HL-60 (cell line): ENCODE results near the gene ANGPTL1.

ENCODE experiments used
- DNase-seq, 2 experiments: peaks; one replicate each; pipeline ENCODE4 v3.0.0-alpha.2; 2010 to 2020; ENCODE audit warnings: low read depth in 1 of 2, low spot score in 1 of 2
- H3K27ac ChIP-seq: fragments of 250-450 bp; sonication (Bioruptor Pico); replicated peaks from 2 replicates; pipeline ENCODE4 v1.5.1; 2020; ENCODE audit warnings: mild to moderate bottlenecking, moderate library complexity
- H3K27me3 ChIP-seq: fragments of 250-450 bp; sonication (Bioruptor Pico); 2 replicates; pipeline ENCODE4 v1.5.1; 2021; ENCODE audit warnings: mild to moderate bottlenecking, moderate library complexity; ENCODE audit not compliant: insufficient read depth, poor library complexity, severe bottlenecking
- H3K4me3 ChIP-seq: replicated peaks from 2 replicates; pipeline ENCODE4 v1.5.1; 2011; ENCODE audit warnings: mild to moderate bottlenecking, control low read depth, low read length; ENCODE audit not compliant: insufficient read depth
- GABPA ChIP-seq: IDR thresholded peaks from 2 replicates; pipeline ENCODE4 v1.6.1; 2012; ENCODE audit warnings: low read depth
- POLR2AphosphoS5 ChIP-seq: IDR thresholded peaks from 2 replicates; pipeline ENCODE4 v1.6.1; 2012; ENCODE audit warnings: low read depth
- REST ChIP-seq: IDR thresholded peaks from 2 replicates; pipeline ENCODE4 v1.6.1; 2012; ENCODE audit warnings: low read depth; ENCODE audit not compliant: insufficient replicate concordance
- SPI1 ChIP-seq: IDR thresholded peaks from 2 replicates; pipeline ENCODE4 v1.6.1; 2012; ENCODE audit warnings: low read depth, mild to moderate bottlenecking, borderline replicate concordance
- long read RNA-seq: library from polyadenylated mRNA; unstranded; transcript quantifications from one replicate; pipeline ENCODE4 v2.0.0, GENCODE V29; 2020
- TF ChIP-seq, protein P1 (sequence below): IDR thresholded peaks from one replicate; pipeline ENCODE4 v1.5.1; 2011; ENCODE audit warnings: low read length, control low read depth, inconsistent platforms; ENCODE audit not compliant: insufficient read depth

Gene ANGPTL1
- long read RNA-seq = 0 reads

DNA sequence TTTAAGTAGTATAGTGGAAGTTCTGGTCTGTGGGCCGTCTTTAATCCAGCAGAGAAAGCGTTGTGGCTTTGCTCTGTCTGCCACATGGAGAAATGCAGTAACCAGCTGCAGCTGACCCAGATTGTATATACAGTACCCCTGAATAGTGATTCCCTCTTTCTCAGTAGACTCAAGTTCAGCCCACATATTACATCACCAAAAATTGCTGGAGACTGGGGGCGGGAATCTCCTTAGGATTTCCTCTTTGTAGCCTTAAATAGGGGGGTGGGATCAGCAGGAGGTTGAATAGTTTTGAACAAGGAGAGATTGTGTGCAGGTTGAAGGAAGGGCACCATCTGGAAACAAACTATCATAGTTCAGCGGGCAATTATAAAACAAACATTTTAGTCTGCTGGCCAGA, at the start of gene ANGPTL1:
Gene ANGPTL1, minus strand, starts transcription at position 134 of the 400 bp plus-strand sequence. CDS start 5,301 bp downstream, outside the sequence.
- no peak for TF ChIP-seq SPI1
- no peak for TF ChIP-seq POLR2AphosphoS5
- no peak for TF ChIP-seq GABPA
- TF ChIP-seq, protein P1, sequence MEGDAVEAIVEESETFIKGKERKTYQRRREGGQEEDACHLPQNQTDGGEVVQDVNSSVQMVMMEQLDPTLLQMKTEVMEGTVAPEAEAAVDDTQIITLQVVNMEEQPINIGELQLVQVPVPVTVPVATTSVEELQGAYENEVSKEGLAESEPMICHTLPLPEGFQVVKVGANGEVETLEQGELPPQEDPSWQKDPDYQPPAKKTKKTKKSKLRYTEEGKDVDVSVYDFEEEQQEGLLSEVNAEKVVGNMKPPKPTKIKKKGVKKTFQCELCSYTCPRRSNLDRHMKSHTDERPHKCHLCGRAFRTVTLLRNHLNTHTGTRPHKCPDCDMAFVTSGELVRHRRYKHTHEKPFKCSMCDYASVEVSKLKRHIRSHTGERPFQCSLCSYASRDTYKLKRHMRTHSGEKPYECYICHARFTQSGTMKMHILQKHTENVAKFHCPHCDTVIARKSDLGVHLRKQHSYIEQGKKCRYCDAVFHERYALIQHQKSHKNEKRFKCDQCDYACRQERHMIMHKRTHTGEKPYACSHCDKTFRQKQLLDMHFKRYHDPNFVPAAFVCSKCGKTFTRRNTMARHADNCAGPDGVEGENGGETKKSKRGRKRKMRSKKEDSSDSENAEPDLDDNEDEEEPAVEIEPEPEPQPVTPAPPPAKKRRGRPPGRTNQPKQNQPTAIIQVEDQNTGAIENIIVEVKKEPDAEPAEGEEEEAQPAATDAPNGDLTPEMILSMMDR = no peak
- TF ChIP-seq REST = no peak
- no peak within 1 kb of the TSS for H3K27ac ChIP-seq
- H3K27me3 ChIP-seq = no peaks in the 10 kb centered on the region
- H3K4me3 ChIP-seq = no peak within 1 kb of the TSS
- DNase-seq = no peak

- no peak overlapping the region for H3K27ac ChIP-seq
- TF ChIP-seq POLR2AphosphoS5 (no peak), SPI1 (no peak), GABPA (no peak), REST (no peak)
- TF ChIP-seq, protein P1 = no peak
- H3K4me3 ChIP-seq = no peak overlapping the region
- H3K27me3 ChIP-seq = no peaks in the 10 kb centered on the region
- no peak for DNase-seq
Measured at GRCh38 chr1:178919581-178919980, 48.7 kb upstream of the ANGPTL1 start.

DNA sequence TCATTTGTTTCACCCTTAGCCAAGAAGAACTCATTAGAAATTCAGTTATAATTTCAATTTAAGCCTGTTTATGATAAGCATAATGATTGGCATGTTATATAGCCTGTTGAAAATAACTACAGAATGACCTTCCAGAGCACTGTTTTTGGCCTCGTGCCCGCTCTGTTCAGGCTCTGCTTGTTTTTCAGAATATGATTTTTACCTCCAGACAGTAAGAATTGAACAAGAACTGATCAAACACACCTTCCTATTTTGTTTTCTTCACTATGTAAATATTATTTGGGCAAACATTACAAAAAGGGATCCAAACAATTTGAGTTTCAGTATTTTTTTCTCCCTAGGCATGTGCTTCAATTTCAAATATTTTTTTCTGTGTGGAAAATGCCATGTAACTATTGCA, 48.1 kb upstream of the ANGPTL1 start:
- Histone ChIP-seq H3K27ac (no peak overlapping the region), H3K27me3 (no peaks in the 10 kb centered on the region), H3K4me3 (no peak overlapping the region)
- no peak for TF ChIP-seq SPI1
- DNase-seq = no peak

DNA sequence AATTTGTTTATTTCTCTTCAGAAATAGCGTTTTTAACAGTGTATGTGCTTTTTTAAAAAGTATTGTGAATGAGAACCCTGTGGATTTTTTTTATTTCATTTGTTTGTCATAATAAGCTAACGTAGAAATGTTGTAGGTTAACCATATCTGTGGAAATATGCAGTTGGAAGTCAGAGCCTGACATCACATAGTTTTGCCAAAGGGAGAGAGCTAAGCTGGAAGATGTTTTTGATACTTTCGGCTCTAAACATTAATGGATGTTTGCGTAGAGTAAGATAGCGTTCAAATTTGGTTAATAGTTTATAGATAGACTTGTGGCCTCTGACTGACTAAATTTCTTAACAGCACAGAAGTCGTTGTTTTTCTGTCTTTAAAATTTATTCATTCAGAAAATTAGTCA, 47.4 kb upstream of the ANGPTL1 start:
- no peak for DNase-seq
- Histone ChIP-seq H3K4me3 (no peak overlapping the region), H3K27me3 (no peaks in the 10 kb centered on the region), H3K27ac (no peak overlapping the region)
- TF ChIP-seq, protein P1 = no peak
- TF ChIP-seq REST (no peak), GABPA (no peak), SPI1 (no peak), POLR2AphosphoS5 (no peak)
